ENCODE data around the gene UBE2D4. TPM values are rescaled to one million over a fixed set of nuclear protein-coding genes. Genes with fewer than 3 reads are reported as not detected.
"Not testable (repeated sequence)": the region's sequence is repeated elsewhere in the genome, so short reads cannot be mapped to it uniquely, and the experiment has no call there.

The UBE2D4 gene
- total RNA-seq, 4 donors from 2014 or later, result 12.9 to 18.2 (median 15.1) TPM

GRCh38 chr7:43954524-43955228, 28.4 kb downstream of the UBE2D4 start:
- Histone ChIP-seq H3K27me3 (no peaks in the 10 kb centered on the region), H3K4me1 (no peaks in the 10 kb centered on the region), H3K9me3 (no peaks in the 10 kb centered on the region), H3K4me3 (no peak overlapping the region), H3K36me3 (peaks cover 0 to 63% (median 14%) of the 10 kb centered on the region in 3 donors), H3K27ac (no peak overlapping the region)
- WGBS, 2 donors, result 48 to 61% methylated on average over 3 of the region's 3 CpGs
- DNase-seq (ENCODE audit: low spot score in 2 of 2), result peak in 1 of 2 donors; percentile 6
- peak in 2 of 5 experiments; percentile 10 to 14 for TF ChIP-seq CTCF (IDR thresholded peaks at IDR 0.05)
- TF ChIP-seq EP300 (IDR thresholded peaks at IDR 0.05), result no peak

GRCh38 chr7:43956027-43956426, 29.8 kb downstream of the UBE2D4 start:
- H3K9me3 ChIP-seq, result no peaks in the 10 kb centered on the region
- no peaks in the 10 kb centered on the region for H3K27me3 ChIP-seq
- TF ChIP-seq CTCF (IDR thresholded peaks at IDR 0.05) (no peak), EP300 (IDR thresholded peaks at IDR 0.05) (no peak), POLR2A (IDR thresholded peaks at IDR 0.05) (no peak)
- no peak for DNase-seq (ENCODE audit: low spot score in 2 of 2)
- WGBS, 2 donors, result 69 to 77% methylated on average over 3 of the region's 3 CpGs
- H3K4me3 ChIP-seq, result no peak overlapping the region
- H3K27ac ChIP-seq, result no peak overlapping the region
- peaks cover 0 to 63% (median 8%) of the 10 kb centered on the region in 3 donors for H3K36me3 ChIP-seq
- H3K4me1 ChIP-seq, result no peaks in the 10 kb centered on the region

- 33 to 44% methylated on average over 1 of the region's 1 CpG for WGBS, 2 donors
- H3K4me3 ChIP-seq, result no peak overlapping the region
- no peaks in the 10 kb centered on the region for H3K27me3 ChIP-seq
- H3K36me3 ChIP-seq, result peaks cover 0 to 55% (median 0%) of the 10 kb centered on the region in 3 donors
- no peak for DNase-seq (ENCODE audit: low spot score in 2 of 2)
- no peak for TF ChIP-seq POLR2A (IDR thresholded peaks at IDR 0.05)
- TF ChIP-seq CTCF (IDR thresholded peaks at IDR 0.05), result no peak
- TF ChIP-seq EP300 (IDR thresholded peaks at IDR 0.05), result no peak
- no peaks in the 10 kb centered on the region for H3K4me1 ChIP-seq
- H3K27ac ChIP-seq, result no peak overlapping the region
- H3K9me3 ChIP-seq, result no peaks in the 10 kb centered on the region
Observed at GRCh38 chr7:43960933-43961332, 34.7 kb downstream of the UBE2D4 start.

- DNase-seq (ENCODE audit: low spot score in 2 of 2); H3K4me1 ChIP-seq; H3K9me3 ChIP-seq; H3K27ac ChIP-seq; H3K4me3 ChIP-seq; H3K27me3 ChIP-seq: not testable (repeated sequence)
- WGBS, 2 donors, result 98 to 100% methylated on average over 2 to 3 of the region's 3 CpGs
- H3K36me3 ChIP-seq, result peaks cover 0 to 23% (median 0%) of the 10 kb centered on the region in 3 donors
Observed at GRCh38 chr7:43966392-43966791, 40.2 kb downstream of the UBE2D4 start.

GRCh38 chr7:43968172-43969040, 42.2 kb downstream of the UBE2D4 start:
- WGBS, 2 donors, result 83 to 90% methylated on average over 2 to 5 of the region's 20 CpGs
- H3K4me3 ChIP-seq; H3K27ac ChIP-seq; H3K36me3 ChIP-seq; H3K27me3 ChIP-seq; DNase-seq (ENCODE audit: low spot score in 2 of 2); H3K9me3 ChIP-seq; H3K4me1 ChIP-seq: not testable (repeated sequence)

GRCh38 chr7:43969586-43969985, 43.4 kb downstream of the UBE2D4 start:
- 90 to 100% methylated on average over 1 to 9 of the region's 11 CpGs for WGBS, 2 donors
- not testable (repeated sequence) for H3K36me3 ChIP-seq; DNase-seq (ENCODE audit: low spot score in 2 of 2); H3K4me3 ChIP-seq; H3K27me3 ChIP-seq; H3K4me1 ChIP-seq; H3K27ac ChIP-seq; H3K9me3 ChIP-seq

- H3K4me3 ChIP-seq; DNase-seq (ENCODE audit: low spot score in 2 of 2); H3K27me3 ChIP-seq; H3K9me3 ChIP-seq; H3K27ac ChIP-seq; H3K36me3 ChIP-seq; H3K4me1 ChIP-seq: not testable (repeated sequence)
- WGBS, 2 donors, result no CpG with 5 or more reads among the region's 5 CpGs
Observed at GRCh38 chr7:43970698-43971097, 44.5 kb downstream of the UBE2D4 start.

GRCh38 chr7:43974033-43974573, 47.9 kb downstream of the UBE2D4 start:
- H3K36me3 ChIP-seq; H3K4me3 ChIP-seq; H3K4me1 ChIP-seq; H3K9me3 ChIP-seq; DNase-seq (ENCODE audit: low spot score in 2 of 2); H3K27ac ChIP-seq; H3K27me3 ChIP-seq: not testable (repeated sequence)
- 87 to 89% methylated on average over 5 to 7 of the region's 8 CpGs for WGBS, 2 donors

- H3K4me1 ChIP-seq; H3K9me3 ChIP-seq; H3K27me3 ChIP-seq; H3K27ac ChIP-seq; DNase-seq (ENCODE audit: low spot score in 2 of 2); H3K36me3 ChIP-seq; H3K4me3 ChIP-seq: not testable (repeated sequence)
- 76 to 80% methylated on average over 9 of the region's 10 CpGs for WGBS, 2 donors
Observed at GRCh38 chr7:43974725-43975482, 48.7 kb downstream of the UBE2D4 start.

All from tibial nerve (tissue), 4 donors.